Measurements from ENCODE around the gene ERCC6L.
"Not testable (repeated sequence)": the region's sequence is repeated elsewhere in the genome, so short reads cannot be mapped to it uniquely, and the experiment has no call there.

ERCC6L gene

DNA sequence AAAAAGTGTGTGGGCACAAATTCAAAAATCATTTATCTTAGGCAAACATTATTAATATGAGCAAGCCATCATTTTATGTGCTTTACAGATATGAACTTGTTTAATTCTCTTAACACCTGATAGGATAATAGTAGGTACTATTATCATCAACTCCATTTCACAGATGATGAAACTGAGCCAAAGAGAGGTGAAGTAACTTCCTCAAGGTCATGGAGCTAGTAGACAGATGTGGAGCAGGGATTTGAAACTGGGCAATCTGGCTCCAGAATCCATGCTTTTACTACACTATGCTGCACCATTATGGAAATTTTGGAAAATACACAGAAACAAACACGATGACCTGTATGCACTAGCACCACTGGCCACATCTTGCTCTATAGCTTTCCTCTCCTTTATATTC lies 58.3 kb downstream of the ERCC6L start:
- no peak for DNase-seq (ENCODE audit: insufficient read length, low spot score)
- FAIRE-seq = no peak

DNA sequence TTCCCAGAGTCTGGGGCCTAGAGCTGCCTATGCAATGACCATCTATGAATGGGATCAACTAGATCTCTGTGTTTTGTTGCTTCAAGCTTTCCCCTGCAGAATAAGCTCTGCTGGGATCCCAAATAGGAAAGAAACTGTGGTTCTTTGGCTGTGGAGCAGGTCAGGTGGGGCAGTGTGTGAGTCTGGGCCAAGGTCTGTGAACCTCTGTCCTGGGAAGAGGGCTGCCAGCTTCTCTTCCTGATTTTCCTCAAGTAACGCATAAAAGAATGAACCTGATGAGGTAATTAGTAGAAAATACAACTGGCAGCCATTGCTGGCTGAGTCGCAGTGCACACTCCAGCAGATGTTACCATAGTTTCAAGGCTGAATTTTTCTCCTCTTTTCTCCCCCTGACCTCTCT lies 61.8 kb downstream of the ERCC6L start:
- FAIRE-seq = no peak

DNA sequence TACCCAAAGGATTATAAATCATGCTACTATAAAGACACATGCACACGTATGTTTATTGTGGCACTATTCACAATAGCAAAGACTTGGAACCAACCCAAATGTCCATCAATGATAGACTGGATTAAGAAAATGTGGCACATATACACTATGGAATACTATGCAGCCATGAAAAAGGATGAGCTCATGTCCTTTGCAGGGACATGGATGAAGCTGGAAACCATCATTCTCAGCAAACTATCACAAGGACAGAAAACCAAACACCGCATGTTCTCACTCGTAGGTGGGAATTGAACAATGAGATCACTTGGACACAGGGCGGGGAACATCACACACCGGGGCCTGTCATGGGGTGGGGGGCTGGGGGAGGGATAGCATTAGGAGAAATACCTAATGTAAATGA lies 62.5 kb downstream of the ERCC6L start:
- FAIRE-seq; DNase-seq (ENCODE audit: insufficient read length, low spot score): not testable (repeated sequence)

More for the DNA sequence above, 61.8 kb downstream of the ERCC6L start:
- DNase-seq (ENCODE audit: insufficient read length, low spot score) = no peak

DNA sequence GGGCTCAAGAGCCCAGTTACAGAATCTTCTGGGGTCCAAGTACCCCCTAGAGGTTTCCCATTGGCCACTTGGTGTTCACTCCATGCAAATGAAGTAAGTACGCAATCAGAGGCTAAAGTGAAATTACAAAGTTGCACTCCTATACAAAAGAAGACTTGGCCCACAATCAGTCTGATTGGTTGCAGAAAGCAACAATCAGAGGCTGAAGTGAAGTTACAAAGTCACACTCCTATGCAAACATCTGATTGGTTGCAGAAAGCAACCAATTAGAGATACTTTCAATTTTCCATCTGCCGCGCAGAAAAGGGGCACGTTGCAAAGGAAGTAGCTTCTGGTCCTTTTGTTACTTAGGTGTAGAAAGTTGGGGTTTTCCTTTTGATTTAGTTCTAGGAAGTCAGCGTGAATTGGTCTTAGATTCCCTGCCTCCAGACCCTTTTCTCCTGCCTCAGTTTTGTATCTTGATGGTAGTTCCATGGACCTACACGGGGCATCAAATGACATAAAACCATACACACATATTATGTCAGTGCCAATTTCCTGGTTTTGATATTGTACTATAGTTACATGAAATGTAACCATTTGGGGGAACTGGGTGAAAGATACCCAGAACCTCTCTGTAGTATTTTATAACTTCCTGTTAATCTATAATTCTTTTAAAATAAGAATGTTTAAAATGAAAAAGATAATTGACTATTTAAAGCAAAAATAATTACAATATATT lies 69.7 kb downstream of the ERCC6L start:
- DNase-seq (ENCODE audit: insufficient read length, low spot score) (no peak), FAIRE-seq (no peak)

DNA sequence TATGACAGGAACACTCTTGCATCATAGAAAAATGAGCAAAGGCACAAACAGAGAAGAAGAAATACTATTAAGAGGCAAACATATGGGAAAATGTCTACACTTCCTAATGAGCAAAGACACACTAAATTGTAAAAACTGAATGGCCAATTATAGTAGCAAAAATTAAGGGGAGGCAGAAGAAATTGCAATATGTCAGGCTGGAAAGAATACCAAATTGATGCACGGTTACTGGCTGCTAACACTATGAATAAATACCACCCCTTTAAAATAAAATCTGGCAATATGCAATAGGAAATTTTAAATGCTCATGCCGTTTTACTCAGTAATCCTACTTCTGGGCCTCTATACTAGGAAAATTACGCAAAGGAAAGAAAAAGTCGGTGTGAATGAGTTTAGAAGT lies 73.3 kb downstream of the ERCC6L start:
- FAIRE-seq = no peak

DNA sequence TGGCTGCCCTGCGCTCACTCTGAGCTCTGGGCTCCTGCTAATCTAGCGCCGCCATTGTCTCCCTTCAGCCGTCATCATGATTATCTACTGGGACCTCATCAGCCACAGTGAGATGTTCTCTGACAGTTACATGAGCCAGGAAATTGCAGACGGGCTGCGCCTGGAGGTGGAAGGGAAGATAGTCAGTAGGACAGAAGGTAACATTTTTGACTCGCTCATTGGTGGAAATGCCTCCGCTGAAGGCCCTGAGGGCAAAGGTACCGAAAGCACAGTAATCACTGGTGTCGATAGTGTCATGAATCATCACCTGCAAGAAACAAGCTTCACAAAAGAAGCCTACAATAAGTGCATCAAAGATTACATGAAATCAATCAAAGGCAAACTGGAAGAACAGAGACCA lies 79.1 kb downstream of the ERCC6L start:
- no peak for FAIRE-seq

More for the DNA sequence above, 73.3 kb downstream of the ERCC6L start:
- no peak for DNase-seq (ENCODE audit: insufficient read length, low spot score)

DNA sequence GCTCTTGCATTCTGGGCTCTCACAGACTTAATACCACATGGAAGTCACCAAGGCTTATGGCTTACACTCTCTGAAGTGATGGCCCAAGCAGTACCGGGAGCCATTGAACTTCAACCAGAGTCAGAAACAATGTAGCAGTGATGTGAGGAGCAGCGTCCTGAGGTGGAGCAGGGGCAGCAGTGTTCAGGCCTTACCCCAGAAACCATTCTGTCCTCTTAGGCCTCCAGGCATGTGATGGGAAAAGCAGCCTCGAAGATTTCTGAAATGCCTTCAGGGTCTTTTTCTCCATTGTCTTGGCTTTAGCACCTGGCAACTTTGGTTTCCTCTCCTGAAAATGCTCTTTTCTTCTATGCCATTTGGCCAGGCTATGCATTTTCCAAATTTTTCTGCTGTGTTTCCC lies 80.1 kb downstream of the ERCC6L start:
- DNase-seq (ENCODE audit: insufficient read length, low spot score) = no peak
- FAIRE-seq = no peak

More for the DNA sequence above, 79.1 kb downstream of the ERCC6L start:
- DNase-seq (ENCODE audit: insufficient read length, low spot score) = no peak

Measured in GM19239 (cell line).